ENCODE measurements around the gene CLEC2L. TPM values are rescaled to one million over a fixed set of nuclear protein-coding genes. Genes with fewer than 3 reads are reported as not detected.

Gene CLEC2L
- polyA plus RNA-seq, 1 of the 3 experiments (the other 2 are of a cell fraction): not detected

DNA sequence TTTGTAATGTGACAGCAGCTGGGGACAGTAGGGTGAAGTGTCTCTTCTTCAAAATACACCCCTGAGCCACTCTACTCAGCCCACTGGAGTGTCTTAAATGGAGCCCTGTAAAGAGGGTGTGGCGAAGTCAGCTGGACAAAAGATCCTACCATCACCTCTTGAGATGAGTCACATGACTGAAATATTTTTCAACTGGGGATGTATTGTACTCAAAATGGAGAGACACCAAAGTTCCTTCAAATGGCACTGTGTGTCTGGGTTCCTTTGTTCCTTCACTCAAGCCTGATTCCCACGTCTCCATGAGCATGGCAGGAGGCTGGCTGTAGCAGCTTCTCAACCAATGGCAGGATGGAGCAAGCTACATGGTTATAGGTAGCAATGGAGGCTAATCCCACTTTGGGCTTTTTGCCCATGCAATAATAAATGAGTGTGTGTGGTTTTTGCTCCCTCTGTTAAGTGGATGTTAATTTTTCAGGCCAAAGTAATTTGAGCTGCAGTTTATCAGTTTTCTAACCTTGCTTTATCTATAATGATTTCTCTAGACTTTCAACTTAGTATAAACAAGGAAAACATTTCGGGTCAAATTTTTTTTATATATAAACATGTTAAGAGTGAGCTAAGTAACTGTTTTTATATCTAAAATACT is 68.2 kb downstream of the CLEC2L start:
- Histone ChIP-seq H3K9ac (no peak overlapping the region), H3K9me2 (no peaks in the 10 kb centered on the region), H4K20me1 (ENCODE audit: insufficient read depth) (no peaks in the 10 kb centered on the region), H3F3A (replicated peaks; ENCODE audit: insufficient read depth) (no peaks in the 10 kb centered on the region), H3K27me3 (ENCODE audit: insufficient read depth) (no peaks in the 10 kb centered on the region), H3K9me3 (no peaks in the 10 kb centered on the region), H3K4me1 (ENCODE audit: control insufficient read depth in 1 of 2, insufficient read depth in 2 of 2, low read depth in 1 of 2, low read length in 1 of 2) (no peaks in the 10 kb centered on the region), H2AFZ (ENCODE audit: low read depth) (no peak overlapping the region), H3K4me2 (no peak overlapping the region), H3K36me3 (replicated peaks in 1 of 2; ENCODE audit: control insufficient read depth in 1 of 2, insufficient read depth in 2 of 2, low read length in 1 of 2) (peaks cover 59 to 80% of the 10 kb centered on the region in 2 experiments), H3K27ac (ENCODE audit: low read depth in 2 of 2, low read length in 1 of 2) (no peak overlapping the region), H3K4me3 (ENCODE audit: low read depth in 2 of 2, low read length in 1 of 2) (no peak overlapping the region), H3K79me2 (ENCODE audit: insufficient read depth) (no peaks in the 10 kb centered on the region)
- WGBS (ENCODE audit: low lambda C conversion rate): 97% methylated on average over 3 of the region's 3 CpGs
- POLR2A ChIA-PET: no interaction called here
- no peak for TF ChIP-seq JUND (IDR thresholded peaks at IDR 0.05)
- no peak for TF ChIP-seq CTCF (IDR thresholded peaks at IDR 0.05)
- TF ChIP-seq CHD2 (IDR thresholded peaks at IDR 0.05; ENCODE audit: low read length, partially characterized antibody): no peak
- TF ChIP-seq ZBTB33 (IDR thresholded peaks at IDR 0.05; ENCODE audit: borderline replicate concordance, low read depth): no peak
- no peak for TF ChIP-seq ELF1 (IDR thresholded peaks at IDR 0.05)
- no peak for TF ChIP-seq MEF2A (IDR thresholded peaks at IDR 0.05; ENCODE audit: borderline replicate concordance, low read depth)
- no peak for TF ChIP-seq FOXJ3 (CRISPR knock-in tag; IDR thresholded peaks at IDR 0.05)
- no peak for TF ChIP-seq RFX5 (IDR thresholded peaks at IDR 0.05; ENCODE audit: low read length)
- no peak for TF ChIP-seq SIN3A (IDR thresholded peaks at IDR 0.05; ENCODE audit: borderline replicate concordance, low read depth, low read length)
- no peak for TF ChIP-seq POLR2AphosphoS5 (IDR thresholded peaks at IDR 0.05; ENCODE audit: low read depth, low read length)
- TF ChIP-seq EP300 (IDR thresholded peaks at IDR 0.05; ENCODE audit: borderline replicate concordance in 1 of 2, low read depth in 1 of 2, low read length in 1 of 2): no peak
- CTCF ChIA-PET: interaction anchor here (3.3 kb wide), 1 partner anchor 10 kb away, joined by 30 read pairs; no protein-coding TSS in a partner anchor
- DNase-seq: no peak

DNA sequence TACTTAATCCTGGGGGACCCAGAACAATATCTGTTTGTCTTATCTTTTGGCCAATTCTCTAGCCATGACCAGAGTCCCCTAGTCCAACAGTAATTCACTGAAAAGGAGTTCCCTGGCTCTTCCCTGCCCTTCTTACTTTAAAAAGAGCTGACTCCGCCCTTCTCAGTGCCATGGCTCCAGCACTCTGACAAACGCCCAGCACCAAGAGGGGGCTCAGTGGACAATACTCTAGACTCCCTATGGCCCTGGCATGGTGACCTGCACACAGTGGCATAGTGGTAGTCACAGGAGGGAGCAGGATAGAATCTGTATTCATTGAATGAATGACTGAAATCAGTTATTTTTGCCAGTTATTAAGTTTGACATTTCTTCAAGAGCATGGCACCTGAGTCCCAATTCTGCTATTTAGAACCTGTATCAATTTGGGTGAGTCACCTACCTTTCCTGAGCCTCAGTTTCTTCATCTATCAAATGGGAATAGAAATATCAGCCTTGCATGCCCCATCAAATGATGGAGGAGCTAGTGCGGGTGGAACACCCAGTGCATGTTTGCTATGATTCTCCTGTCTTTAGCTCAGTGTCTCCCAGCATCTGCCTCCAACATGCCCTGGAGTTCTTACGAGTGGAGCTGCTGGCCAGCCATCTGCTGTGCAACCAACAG is 69.4 kb downstream of the CLEC2L start:
- POLR2A ChIA-PET: no interaction called here
- Histone ChIP-seq H2AFZ (ENCODE audit: low read depth) (no peak overlapping the region), H3F3A (replicated peaks; ENCODE audit: insufficient read depth) (no peaks in the 10 kb centered on the region), H3K9me2 (no peaks in the 10 kb centered on the region), H3K4me3 (ENCODE audit: low read depth in 2 of 2, low read length in 1 of 2) (no peak overlapping the region), H3K27me3 (ENCODE audit: insufficient read depth) (no peaks in the 10 kb centered on the region), H3K4me1 (ENCODE audit: control insufficient read depth in 1 of 2, insufficient read depth in 2 of 2, low read depth in 1 of 2, low read length in 1 of 2) (no peaks in the 10 kb centered on the region; a peak in 1 of 4 replicates), H3K79me2 (ENCODE audit: insufficient read depth) (no peaks in the 10 kb centered on the region), H3K36me3 (replicated peaks in 1 of 2; ENCODE audit: control insufficient read depth in 1 of 2, insufficient read depth in 2 of 2, low read length in 1 of 2) (peaks cover 62 to 93% of the 10 kb centered on the region in 2 experiments), H3K9ac (no peak overlapping the region), H3K9me3 (no peaks in the 10 kb centered on the region), H3K27ac (ENCODE audit: low read depth in 2 of 2, low read length in 1 of 2) (no peak overlapping the region), H4K20me1 (ENCODE audit: insufficient read depth) (no peaks in the 10 kb centered on the region), H3K4me2 (no peak overlapping the region)
- CTCF ChIA-PET: interaction anchor here (0.9 to 3.3 kb wide), 5 partner anchors 9 to 93 kb away, joined by 3 to 30 read pairs (median 7); no protein-coding TSS in a partner anchor
- WGBS (ENCODE audit: low lambda C conversion rate): 96% methylated on average over 4 of the region's 4 CpGs
- no peak for DNase-seq
- no peak for TF ChIP-seq NRF1 (IDR thresholded peaks at IDR 0.05; ENCODE audit: low read depth, low read length)
- no peak for TF ChIP-seq FOXM1 (IDR thresholded peaks at IDR 0.05; ENCODE audit: low read depth)
- TF ChIP-seq, protein P1, sequence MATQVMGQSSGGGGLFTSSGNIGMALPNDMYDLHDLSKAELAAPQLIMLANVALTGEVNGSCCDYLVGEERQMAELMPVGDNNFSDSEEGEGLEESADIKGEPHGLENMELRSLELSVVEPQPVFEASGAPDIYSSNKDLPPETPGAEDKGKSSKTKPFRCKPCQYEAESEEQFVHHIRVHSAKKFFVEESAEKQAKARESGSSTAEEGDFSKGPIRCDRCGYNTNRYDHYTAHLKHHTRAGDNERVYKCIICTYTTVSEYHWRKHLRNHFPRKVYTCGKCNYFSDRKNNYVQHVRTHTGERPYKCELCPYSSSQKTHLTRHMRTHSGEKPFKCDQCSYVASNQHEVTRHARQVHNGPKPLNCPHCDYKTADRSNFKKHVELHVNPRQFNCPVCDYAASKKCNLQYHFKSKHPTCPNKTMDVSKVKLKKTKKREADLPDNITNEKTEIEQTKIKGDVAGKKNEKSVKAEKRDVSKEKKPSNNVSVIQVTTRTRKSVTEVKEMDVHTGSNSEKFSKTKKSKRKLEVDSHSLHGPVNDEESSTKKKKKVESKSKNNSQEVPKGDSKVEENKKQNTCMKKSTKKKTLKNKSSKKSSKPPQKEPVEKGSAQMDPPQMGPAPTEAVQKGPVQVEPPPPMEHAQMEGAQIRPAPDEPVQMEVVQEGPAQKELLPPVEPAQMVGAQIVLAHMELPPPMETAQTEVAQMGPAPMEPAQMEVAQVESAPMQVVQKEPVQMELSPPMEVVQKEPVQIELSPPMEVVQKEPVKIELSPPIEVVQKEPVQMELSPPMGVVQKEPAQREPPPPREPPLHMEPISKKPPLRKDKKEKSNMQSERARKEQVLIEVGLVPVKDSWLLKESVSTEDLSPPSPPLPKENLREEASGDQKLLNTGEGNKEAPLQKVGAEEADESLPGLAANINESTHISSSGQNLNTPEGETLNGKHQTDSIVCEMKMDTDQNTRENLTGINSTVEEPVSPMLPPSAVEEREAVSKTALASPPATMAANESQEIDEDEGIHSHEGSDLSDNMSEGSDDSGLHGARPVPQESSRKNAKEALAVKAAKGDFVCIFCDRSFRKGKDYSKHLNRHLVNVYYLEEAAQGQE (IDR thresholded peaks at IDR 0.05; ENCODE audit: low read depth, low read length): no peak
- TF ChIP-seq EZH2phosphoT487 (IDR thresholded peaks at IDR 0.05; ENCODE audit: borderline replicate concordance, low read depth): no peak
- no peak for TF ChIP-seq FOXJ3 (CRISPR knock-in tag; IDR thresholded peaks at IDR 0.05)
